HepG2 (cell line): ENCODE results near the gene GRIN3B. TPM values are rescaled to one million over a fixed set of nuclear protein-coding genes. Genes with fewer than 3 reads are reported as not detected.

ENCODE experiments used
- ATF4 ChIP-seq, 2 experiments: fragments of 450-650 bp in 1 of 2; sonication (generic) in 1 of 2; formaldehyde crosslinking; IDR thresholded peaks; 2 replicates each; pipeline versions ENCODE4 v1.5.0 to v1.8.0; 2020 to 2022; ENCODE audit warnings: mild to moderate bottlenecking in 1 of 2, missing genetic modification reagents in 1 of 2
- CEBPG ChIP-seq: IDR thresholded peaks from 2 replicates; pipeline ENCODE4 v1.6.1; 2016
- CHD2 ChIP-seq: IDR thresholded peaks from 2 replicates; pipeline ENCODE4 v1.6.1; 2011; ENCODE audit warnings: low read depth, low read length, improper control_type of control experiment
- GFI1 ChIP-seq: sonication (generic); formaldehyde crosslinking; IDR thresholded peaks from 2 replicates; pipeline ENCODE4 v1.5.0; 2020; ENCODE audit warnings: missing genetic modification reagents, mild to moderate bottlenecking, borderline replicate concordance
- HOMEZ ChIP-seq: IDR thresholded peaks from 2 replicates; pipeline ENCODE4 v1.6.1; 2016; ENCODE audit warnings: low read depth
- MED13 ChIP-seq: sonication (generic); formaldehyde crosslinking; IDR thresholded peaks from 2 replicates; pipeline ENCODE4 v1.5.0; 2020; ENCODE audit warnings: missing genetic modification reagents
- MIXL1 ChIP-seq: IDR thresholded peaks from 2 replicates; pipeline ENCODE4 v1.6.1; 2016
- NKX3-1 ChIP-seq: sonication (generic); formaldehyde crosslinking; IDR thresholded peaks from 2 replicates; pipeline ENCODE4 v1.5.0; 2020; ENCODE audit warnings: missing genetic modification reagents
- PATZ1 ChIP-seq: sonication (generic); formaldehyde crosslinking; IDR thresholded peaks from 2 replicates; pipeline ENCODE4 v1.4.0; 2020; ENCODE audit warnings: missing genetic modification reagents
- PRDM4 ChIP-seq: sonication (generic); formaldehyde crosslinking; IDR thresholded peaks from 2 replicates; pipeline ENCODE4 v1.9.0; 2021; ENCODE audit warnings: missing genetic modification reagents, borderline replicate concordance
- PTBP1 ChIP-seq: fragments of 200-400 bp; formaldehyde crosslinking; IDR thresholded peaks from 2 replicates; pipeline ENCODE4 v1.6.1; 2018; ENCODE audit warnings: low read length, low read depth; ENCODE audit not compliant: poor library complexity, severe bottlenecking
- RFX3 ChIP-seq: IDR thresholded peaks from 2 replicates; pipeline ENCODE4 v1.6.1; 2016; ENCODE audit warnings: missing biosample characterization, missing genetic modification reagents
- SP5 ChIP-seq: IDR thresholded peaks from 2 replicates; pipeline ENCODE4 v1.6.1; 2016; ENCODE audit warnings: low read depth, borderline replicate concordance
- ZNF12 ChIP-seq: sonication (generic); formaldehyde crosslinking; IDR thresholded peaks from 2 replicates; pipeline ENCODE4 v1.5.0; 2020; ENCODE audit warnings: missing genetic modification reagents
- ZNF576 ChIP-seq: sonication (generic); formaldehyde crosslinking; IDR thresholded peaks from 2 replicates; pipeline ENCODE4 v1.4.0; 2020; ENCODE audit warnings: mild to moderate bottlenecking, missing genetic modification reagents
- ZNF782 ChIP-seq: sonication (generic); formaldehyde crosslinking; IDR thresholded peaks from 2 replicates; pipeline ENCODE4 v1.4.0; 2020; ENCODE audit warnings: missing genetic modification reagents, mild to moderate bottlenecking, borderline replicate concordance
- ZNF883 ChIP-seq: sonication (generic); formaldehyde crosslinking; IDR thresholded peaks from 2 replicates; pipeline ENCODE4 v1.5.1; 2020; ENCODE audit warnings: mild to moderate bottlenecking, missing genetic modification reagents; ENCODE audit errors: not compliant biosample characterization
- polyA plus RNA-seq, 8 experiments: library from polyadenylated mRNA; depleted of rRNA in 3 of 8; stranded (reverse) in 7 of 8; unstranded in 1 of 8; fragments of >200 nt; fragmentation: Illumina TruSeq in 4 of 8; extraction: Trizol in 4 of 8; gene quantifications; 2 replicates each; pipeline versions ENCODE4 v1.2.1 to v1.2.3, GENCODE V29; 2011 to 2016; ENCODE audit warnings: low read depth in 4 of 8, missing spikeins in 1 of 8, mixed read lengths in 1 of 8; ENCODE audit not compliant: insufficient read depth in 1 of 8
- total RNA-seq, 5 experiments: library from RNA; depleted of rRNA; stranded (reverse); fragments of >200 nt; fragmentation: Illumina TruSeq; extraction: Trizol; gene quantifications; 2 replicates each; pipeline ENCODE4 v1.2.3, GENCODE V29; 2016; ENCODE audit warnings: low read depth in 1 of 5
- TF ChIP-seq, protein P1 (sequence below): sonication (generic); formaldehyde crosslinking; IDR thresholded peaks from 2 replicates; pipeline ENCODE4 v1.5.1; 2020; ENCODE audit warnings: mild to moderate bottlenecking, missing genetic modification reagents, moderate library complexity

The GRIN3B gene
- total and polyA plus RNA-seq, 2 of the 13 experiments (the other 11 are each of a cell fraction or from before 2014, with no cell fraction given) = 0.07 to 0.20 TPM

DNA sequence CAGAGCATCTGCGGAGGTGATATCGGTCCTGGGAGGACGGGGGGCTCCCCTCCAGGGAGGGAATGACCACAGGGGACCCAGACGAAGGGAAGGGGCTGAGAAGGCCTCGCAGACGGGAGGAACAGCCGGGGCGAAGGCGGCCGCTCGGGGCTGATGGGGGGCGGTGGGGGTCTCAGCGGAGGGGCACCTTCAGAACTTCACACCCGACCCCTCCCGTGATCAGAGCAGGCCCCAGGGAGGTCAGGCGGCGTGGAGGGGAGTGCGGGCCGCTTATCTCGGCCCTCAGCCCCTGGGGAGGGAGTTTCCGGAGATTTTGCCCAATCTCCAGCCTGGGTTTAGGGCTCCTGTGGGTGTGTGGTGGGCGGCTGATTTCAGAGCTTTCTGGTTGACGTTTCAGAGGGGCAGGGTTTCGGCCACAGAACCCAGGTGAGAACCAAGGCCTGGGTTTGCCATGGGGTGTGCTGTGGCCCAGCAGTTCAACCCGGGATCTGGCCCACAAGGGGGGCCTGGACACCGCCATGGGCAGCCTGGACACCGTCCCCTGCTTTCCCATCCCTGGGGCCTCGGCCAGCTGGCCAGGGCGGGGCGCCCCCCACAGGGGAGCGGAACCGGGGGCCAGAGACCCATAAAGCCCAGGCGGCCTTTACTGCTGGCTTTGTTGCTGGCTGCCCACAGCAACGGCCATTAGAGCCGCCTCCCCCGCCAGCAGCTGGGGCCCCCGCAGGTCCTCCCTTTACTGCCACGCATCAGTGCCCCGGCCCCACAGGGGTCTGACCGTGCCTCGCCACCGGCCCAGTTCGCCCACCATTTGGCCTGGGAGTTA is 45.3 kb upstream of the GRIN3B start (continued):
- TF ChIP-seq PRDM4 (CRISPR knock-in tag) (peak; percentile 99), ZNF883 (CRISPR knock-in tag) (no peak), CEBPG (no peak), PATZ1 (peak; percentile 8; the same call in 1 of the 2 replicates), ZNF12 (no peak), MED13 (CRISPR knock-in tag) (no peak), PTBP1 (peak; percentile 94), RFX3 (CRISPR knock-in tag) (no peak), SP5 (CRISPR knock-in tag) (no peak), ATF4 (CRISPR knock-in tag; IDR thresholded peaks at IDR 0.05) (no peak), ZNF782 (CRISPR knock-in tag) (no peak), HOMEZ (CRISPR knock-in tag) (no peak), ZNF576 (CRISPR knock-in tag) (no peak), CHD2 (no peak), MIXL1 (no peak), GFI1 (CRISPR knock-in tag) (no peak), NKX3-1 (CRISPR knock-in tag) (no peak)
- TF ChIP-seq, protein P1, sequence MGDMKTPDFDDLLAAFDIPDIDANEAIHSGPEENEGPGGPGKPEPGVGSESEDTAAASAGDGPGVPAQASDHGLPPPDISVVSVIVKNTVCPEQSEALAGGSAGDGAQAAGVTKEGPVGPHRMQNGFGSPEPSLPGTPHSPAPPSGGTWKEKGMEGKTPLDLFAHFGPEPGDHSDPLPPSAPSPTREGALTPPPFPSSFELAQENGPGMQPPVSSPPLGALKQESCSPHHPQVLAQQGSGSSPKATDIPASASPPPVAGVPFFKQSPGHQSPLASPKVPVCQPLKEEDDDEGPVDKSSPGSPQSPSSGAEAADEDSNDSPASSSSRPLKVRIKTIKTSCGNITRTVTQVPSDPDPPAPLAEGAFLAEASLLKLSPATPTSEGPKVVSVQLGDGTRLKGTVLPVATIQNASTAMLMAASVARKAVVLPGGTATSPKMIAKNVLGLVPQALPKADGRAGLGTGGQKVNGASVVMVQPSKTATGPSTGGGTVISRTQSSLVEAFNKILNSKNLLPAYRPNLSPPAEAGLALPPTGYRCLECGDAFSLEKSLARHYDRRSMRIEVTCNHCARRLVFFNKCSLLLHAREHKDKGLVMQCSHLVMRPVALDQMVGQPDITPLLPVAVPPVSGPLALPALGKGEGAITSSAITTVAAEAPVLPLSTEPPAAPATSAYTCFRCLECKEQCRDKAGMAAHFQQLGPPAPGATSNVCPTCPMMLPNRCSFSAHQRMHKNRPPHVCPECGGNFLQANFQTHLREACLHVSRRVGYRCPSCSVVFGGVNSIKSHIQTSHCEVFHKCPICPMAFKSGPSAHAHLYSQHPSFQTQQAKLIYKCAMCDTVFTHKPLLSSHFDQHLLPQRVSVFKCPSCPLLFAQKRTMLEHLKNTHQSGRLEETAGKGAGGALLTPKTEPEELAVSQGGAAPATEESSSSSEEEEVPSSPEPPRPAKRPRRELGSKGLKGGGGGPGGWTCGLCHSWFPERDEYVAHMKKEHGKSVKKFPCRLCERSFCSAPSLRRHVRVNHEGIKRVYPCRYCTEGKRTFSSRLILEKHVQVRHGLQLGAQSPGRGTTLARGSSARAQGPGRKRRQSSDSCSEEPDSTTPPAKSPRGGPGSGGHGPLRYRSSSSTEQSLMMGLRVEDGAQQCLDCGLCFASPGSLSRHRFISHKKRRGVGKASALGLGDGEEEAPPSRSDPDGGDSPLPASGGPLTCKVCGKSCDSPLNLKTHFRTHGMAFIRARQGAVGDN = peak; percentile 54; the same call in 1 of the 2 replicates
